Muscle of leg (tissue), 16 donors: ENCODE results near the gene KIF5A. TPM values are rescaled to one million over a fixed set of nuclear protein-coding genes. Genes with fewer than 3 reads are reported as not detected.
"Not testable (repeated sequence)": the region's sequence is repeated elsewhere in the genome, so short reads cannot be mapped to it uniquely, and the experiment has no call there.

Source experiments
- DNase-seq: peaks from one replicate; pipeline ENCODE4 v3.0.0; 2013
- H3K27ac ChIP-seq: one replicate; pipeline ENCODE4 v1.5.1; 2013; ENCODE audit warnings: mild to moderate bottlenecking, low read length, control low read depth
- H3K27me3 ChIP-seq: one replicate; pipeline ENCODE4 v1.6.1; 2013; ENCODE audit warnings: low read length; ENCODE audit not compliant: control insufficient read depth, insufficient read depth
- H3K36me3 ChIP-seq: one replicate; pipeline ENCODE4 v1.6.1; 2013; ENCODE audit warnings: low read length; ENCODE audit not compliant: control insufficient read depth, insufficient read depth
- H3K4me1 ChIP-seq: one replicate; pipeline ENCODE4 v1.6.1; 2013; ENCODE audit warnings: low read length; ENCODE audit not compliant: control insufficient read depth, insufficient read depth
- H3K4me3 ChIP-seq: one replicate; pipeline ENCODE4 v1.5.1; 2013; ENCODE audit warnings: low read length, control low read depth
- H3K9me3 ChIP-seq: replicated peaks from 2 replicates; pipeline ENCODE4 v1.6.1; 2013; ENCODE audit warnings: low read depth, low read length; ENCODE audit not compliant: control insufficient read depth
- WGBS: methylation state at CpG from one replicate; pipeline ENCODE4 v1.1.5; 2013; ENCODE audit warnings: missing lambda C conversion rate; ENCODE audit not compliant: insufficient coverage; 5-methylcytosine and 5-hydroxymethylcytosine counted together
- long read RNA-seq, 11 donors: transcript quantifications; one replicate each; lab custom pipeline, GENCODE V29; 2026
- polyA plus RNA-seq, 8 donors: library from polyadenylated mRNA; unstranded; fragments of 120-200 nt; gene quantifications; one replicate each; pipeline versions ENCODE4 v1.2.1 to v1.2.3, GENCODE V29; 2013; ENCODE audit warnings: inconsistent platforms in 1 of 8, low replicate concordance in 1 of 8; ENCODE audit not compliant: insufficient read length in 8 of 8, insufficient read depth in 1 of 8
- total RNA-seq: library from RNA; stranded (reverse); fragments of 120-200 nt; gene quantifications from one replicate; pipeline ENCODE4 v1.2.4, GENCODE V29; 2013

Gene KIF5A
- total RNA-seq (0.04 TPM), polyA plus RNA-seq (under 1 TPM in 7 of 8 donors, not detected in 1; 0.07 to 0.85 (median 0.12) TPM)
- long read RNA-seq, donor 1 = 0 reads
- long read RNA-seq, donor 2 = 0 reads
- long read RNA-seq, donor 3 = 0 reads
- long read RNA-seq, donor 4 = 0 reads
- long read RNA-seq, donor 5 = 0 reads
- long read RNA-seq, donor 6 = 0 reads
- long read RNA-seq, donor 7 = 0 reads
- long read RNA-seq, donor 8 = 0 reads
- long read RNA-seq, donor 9 = 0 reads
- long read RNA-seq, donor 10 = 0 reads
- long read RNA-seq, donor 11 = 0 reads

- Histone ChIP-seq H3K27ac (no peak within 1 kb of the TSS), H3K27me3 (peaks cover 61% of the 10 kb centered on the region), H3K4me3 (no peak within 1 kb of the TSS), H3K4me1 (peaks cover 13% of the 10 kb centered on the region), H3K36me3 (no peaks in the 10 kb centered on the region), H3K9me3 (no peaks in the 10 kb centered on the region)
- under 1% methylated on average over 47 of the region's 52 CpGs for WGBS
- DNase-seq = no peak
Observed at GRCh38 chr12:57549909-57550640, at the start of gene KIF5A. KIF5A (plus strand) TSS chr12:57550044; CDS start chr12:57550272, 228 bp downstream.

DNA sequence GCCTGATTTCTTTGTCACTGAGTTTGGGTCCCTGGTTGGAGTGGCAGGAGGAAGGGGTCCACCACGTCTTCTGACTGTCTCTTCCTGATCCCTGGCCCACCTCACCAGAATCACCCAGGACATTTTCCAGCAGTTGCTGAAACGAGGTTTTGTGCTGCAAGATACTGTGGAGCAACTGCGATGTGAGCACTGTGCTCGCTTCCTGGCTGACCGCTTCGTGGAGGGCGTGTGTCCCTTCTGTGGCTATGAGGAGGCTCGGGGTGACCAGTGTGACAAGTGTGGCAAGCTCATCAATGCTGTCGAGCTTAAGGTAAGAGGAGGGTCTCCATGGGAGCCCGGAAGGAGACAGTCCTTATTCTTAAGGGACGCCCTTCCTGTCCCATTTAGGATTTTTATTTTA is 49.6 kb upstream of the KIF5A start:
- DNase-seq = no peak
- H3K27me3 ChIP-seq = no peaks in the 10 kb centered on the region
- no peak overlapping the region for H3K4me3 ChIP-seq
- peaks cover 65% of the 10 kb centered on the region for H3K36me3 ChIP-seq
- WGBS = 96% methylated on average over 8 of the region's 11 CpGs
- no peak overlapping the region for H3K27ac ChIP-seq
- H3K9me3 ChIP-seq = no peaks in the 10 kb centered on the region
- H3K4me1 ChIP-seq = no peaks in the 10 kb centered on the region

DNA sequence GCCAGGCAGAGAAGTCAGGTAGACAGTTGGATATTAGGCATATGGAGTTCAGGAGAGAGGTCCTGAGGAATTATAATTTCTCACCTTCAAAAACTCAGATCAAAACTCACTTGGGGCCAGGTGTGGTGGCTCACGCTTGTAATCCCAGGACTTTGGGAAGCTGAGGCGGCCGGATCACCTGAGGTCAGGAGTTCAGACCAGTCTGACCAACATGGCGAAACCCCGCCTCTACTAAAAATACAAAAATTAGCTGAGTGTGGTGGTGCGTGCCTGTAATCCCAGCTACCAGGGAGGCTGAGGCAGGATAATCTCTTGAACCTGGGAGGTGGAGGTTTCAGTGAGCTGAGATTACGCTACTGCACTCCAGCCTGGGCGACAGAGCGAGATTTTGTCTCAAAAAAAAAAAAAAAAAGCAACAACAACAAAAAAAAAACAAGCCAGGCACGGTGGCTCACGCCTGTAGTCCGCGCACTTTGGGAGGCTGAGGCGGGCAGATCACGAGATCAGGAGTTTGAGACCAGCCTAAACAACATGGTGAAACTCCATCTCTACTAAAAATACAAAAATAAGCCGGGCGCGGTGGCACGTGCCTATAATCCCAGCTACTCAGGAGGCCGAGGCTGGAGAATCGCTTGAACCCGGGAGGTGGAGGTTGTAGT is 47.4 kb upstream of the KIF5A start:
- no CpG with 5 or more reads among the region's 22 CpGs for WGBS
- H3K36me3 ChIP-seq = peaks cover 67% of the 10 kb centered on the region
- H3K9me3 ChIP-seq, H3K4me1 ChIP-seq, H3K27ac ChIP-seq, DNase-seq, H3K4me3 ChIP-seq, H3K27me3 ChIP-seq: not testable (repeated sequence)

DNA sequence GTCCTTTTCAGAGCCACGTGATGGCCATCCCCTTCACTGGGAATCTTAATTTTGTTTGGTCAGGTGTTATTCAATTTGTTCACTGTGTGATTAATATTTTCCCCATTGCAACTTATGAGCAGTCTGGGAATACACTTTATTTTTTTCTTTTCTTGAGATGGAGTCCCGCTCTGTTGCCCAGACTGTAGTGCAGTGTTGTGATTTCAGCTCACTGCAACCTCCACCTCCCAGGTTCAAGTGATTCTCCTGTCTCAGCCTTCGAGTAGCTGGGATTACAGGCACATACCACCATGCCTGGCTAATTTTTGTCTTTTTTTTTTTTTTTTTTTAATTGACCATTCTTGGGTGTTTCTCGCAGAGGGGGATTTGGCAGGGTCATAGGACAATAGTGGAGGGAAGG is 43.3 kb upstream of the KIF5A start:
- not testable (repeated sequence) for H3K27ac ChIP-seq, H3K4me3 ChIP-seq, H3K27me3 ChIP-seq, H3K9me3 ChIP-seq, DNase-seq, H3K4me1 ChIP-seq
- no CpG with 5 or more reads among the region's 4 CpGs for WGBS
- H3K36me3 ChIP-seq = peaks cover 61% of the 10 kb centered on the region

DNA sequence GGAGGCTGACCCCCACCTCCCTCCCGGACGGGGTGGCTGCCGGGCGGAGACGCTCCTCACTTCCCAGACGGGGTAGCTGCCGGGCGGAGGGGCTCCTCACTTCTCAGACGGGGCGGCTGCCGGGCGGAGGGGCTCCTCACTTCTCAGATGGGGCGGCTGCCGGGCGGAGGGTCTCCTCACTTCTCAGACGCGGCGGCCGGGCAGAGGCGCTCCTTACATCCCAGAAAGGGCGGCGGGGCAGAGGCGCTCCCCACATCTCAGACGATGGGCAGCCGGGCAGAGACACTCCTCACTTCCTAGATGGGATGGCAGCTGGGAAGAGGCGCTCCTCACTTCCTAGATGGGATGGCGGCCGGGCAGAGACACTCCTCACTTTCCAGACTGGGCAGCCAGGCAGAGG is 42.0 kb upstream of the KIF5A start:
- peaks cover 65% of the 10 kb centered on the region for H3K36me3 ChIP-seq
- not testable (repeated sequence) for H3K4me1 ChIP-seq, H3K27me3 ChIP-seq, DNase-seq, H3K27ac ChIP-seq, H3K4me3 ChIP-seq, H3K9me3 ChIP-seq
- WGBS = 100% methylated on average over 4 of the region's 28 CpGs

DNA sequence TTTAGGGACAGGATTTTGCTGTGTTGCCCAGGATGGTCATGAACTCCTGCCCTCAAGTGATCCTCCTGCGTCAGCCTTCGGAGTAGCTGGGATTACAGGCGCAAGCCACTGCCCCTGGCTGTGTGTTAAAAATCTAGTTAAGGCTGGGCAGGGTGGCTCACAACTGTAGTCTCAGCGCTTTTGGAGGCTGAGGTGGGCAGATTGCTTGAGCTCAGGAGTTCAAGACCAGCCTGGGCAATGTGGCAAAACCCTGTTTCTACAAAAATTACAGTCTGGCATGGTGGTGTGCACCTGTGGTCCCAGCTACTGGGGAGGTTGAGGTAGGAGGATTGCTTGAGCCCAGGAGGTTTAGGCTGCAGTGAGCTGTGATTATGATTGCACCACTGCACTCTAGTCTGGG is 38.7 kb upstream of the KIF5A start:
- H3K36me3 ChIP-seq = peaks cover 70% of the 10 kb centered on the region

GRCh38 chr12:57511588-57512325 is 38.1 kb upstream of the KIF5A start:
- peaks cover 71% of the 10 kb centered on the region for H3K36me3 ChIP-seq
- no peak overlapping the region for H3K4me3 ChIP-seq
- no peaks in the 10 kb centered on the region for H3K9me3 ChIP-seq
- no peaks in the 10 kb centered on the region for H3K27me3 ChIP-seq
- no peak overlapping the region for H3K27ac ChIP-seq
- no peak for DNase-seq
- no peaks in the 10 kb centered on the region for H3K4me1 ChIP-seq
- no CpG with 5 or more reads among the region's 7 CpGs for WGBS

More for the DNA sequence above, 38.7 kb upstream of the KIF5A start:
- no peak overlapping the region for H3K4me3 ChIP-seq
- H3K27me3 ChIP-seq = no peaks in the 10 kb centered on the region
- no peak for DNase-seq
- 92% methylated on average over 4 of the region's 4 CpGs for WGBS
- H3K9me3 ChIP-seq = no peaks in the 10 kb centered on the region
- no peak overlapping the region for H3K27ac ChIP-seq
- no peaks in the 10 kb centered on the region for H3K4me1 ChIP-seq

DNA sequence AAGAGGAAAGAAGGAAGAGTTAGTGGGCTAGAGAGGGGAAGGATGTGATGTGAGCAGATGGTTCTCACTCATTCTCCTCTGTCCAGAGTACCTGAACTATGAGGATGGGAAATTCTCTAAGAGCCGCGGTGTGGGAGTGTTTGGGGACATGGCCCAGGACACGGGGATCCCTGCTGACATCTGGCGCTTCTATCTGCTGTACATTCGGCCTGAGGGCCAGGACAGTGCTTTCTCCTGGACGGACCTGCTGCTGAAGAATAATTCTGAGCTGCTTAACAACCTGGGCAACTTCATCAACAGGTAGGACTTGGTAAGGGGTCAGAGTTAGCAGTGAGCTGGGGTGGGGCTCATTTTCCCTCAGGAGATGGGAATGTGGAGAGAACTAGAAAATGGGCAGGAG is 37.2 kb upstream of the KIF5A start:
- Histone ChIP-seq H3K27me3 (no peaks in the 10 kb centered on the region), H3K36me3 (peaks cover 77% of the 10 kb centered on the region), H3K4me1 (no peaks in the 10 kb centered on the region), H3K9me3 (no peaks in the 10 kb centered on the region), H3K27ac (no peak overlapping the region), H3K4me3 (no peak overlapping the region)
- DNase-seq = no peak
- 89% methylated on average over 6 of the region's 6 CpGs for WGBS

DNA sequence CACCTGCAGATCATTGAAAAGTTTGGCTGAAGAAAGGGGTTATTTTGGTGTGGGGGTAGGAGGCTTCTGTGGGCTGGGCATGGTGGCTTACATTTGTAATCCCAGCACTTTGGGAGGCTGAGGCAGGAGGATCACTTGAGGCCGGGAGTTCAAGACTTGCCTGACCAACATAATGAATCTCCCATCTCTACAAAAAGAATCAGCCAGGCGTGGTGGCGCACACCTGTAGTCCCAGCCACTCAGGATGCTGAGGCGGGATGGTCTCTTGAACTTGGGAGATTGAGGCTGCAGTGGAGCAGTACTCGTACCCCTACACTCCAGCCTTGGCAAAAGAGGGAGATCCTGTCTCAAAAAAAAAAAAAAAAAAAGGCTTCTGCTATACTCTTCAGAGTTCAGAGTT is 36.6 kb upstream of the KIF5A start:
- no peaks in the 10 kb centered on the region for H3K9me3 ChIP-seq
- peaks cover 5% of the 10 kb centered on the region for H3K4me1 ChIP-seq
- no peak overlapping the region for H3K4me3 ChIP-seq
- WGBS = 100% methylated on average over 1 of the region's 5 CpGs
- H3K27ac ChIP-seq = no peak overlapping the region
- DNase-seq = no peak
- no peaks in the 10 kb centered on the region for H3K27me3 ChIP-seq
- H3K36me3 ChIP-seq = peaks cover 83% of the 10 kb centered on the region

DNA sequence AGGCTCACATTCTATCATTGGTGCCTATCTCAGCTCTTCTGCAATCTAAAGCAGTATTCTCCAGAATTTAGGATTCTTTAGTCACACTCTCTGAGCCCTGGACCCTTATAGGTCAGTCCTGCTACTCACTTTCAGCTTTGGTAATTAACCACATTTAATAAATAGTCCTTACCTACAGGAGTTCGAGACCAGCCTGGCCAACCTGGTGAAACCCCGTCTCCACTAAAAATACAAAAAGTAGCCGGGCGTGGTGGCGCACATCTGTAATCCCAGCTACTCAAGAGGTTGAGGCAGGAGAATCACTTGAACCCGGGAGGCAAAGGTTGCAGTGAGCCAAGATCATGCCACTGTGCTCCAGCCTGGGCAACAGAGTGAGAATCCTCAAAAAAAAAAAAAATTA is 36.2 kb upstream of the KIF5A start:
- not testable (repeated sequence) for H3K27ac ChIP-seq, H3K4me1 ChIP-seq, H3K9me3 ChIP-seq, H3K27me3 ChIP-seq, DNase-seq, H3K4me3 ChIP-seq
- peaks cover 84% of the 10 kb centered on the region for H3K36me3 ChIP-seq
- WGBS = no CpG with 5 or more reads among the region's 6 CpGs
